Astrocyte (in vitro differentiated cells and primary cell): ENCODE results near the gene MAGEA11.

Experiments
- EZH2 ChIP-seq: IDR thresholded peaks from 2 replicates; pipeline ENCODE4 v1.6.1; 2012; ENCODE audit warnings: mild to moderate bottlenecking, low read length, inconsistent platforms; ENCODE audit not compliant: insufficient read depth
- TF ChIP-seq, protein P1 (sequence below): IDR thresholded peaks from 2 replicates; pipeline ENCODE4 v1.5.1; 2011; ENCODE audit warnings: low read depth, mild to moderate bottlenecking, inconsistent platforms, low read length, moderate library complexity; ENCODE audit not compliant: insufficient read depth

DNA sequence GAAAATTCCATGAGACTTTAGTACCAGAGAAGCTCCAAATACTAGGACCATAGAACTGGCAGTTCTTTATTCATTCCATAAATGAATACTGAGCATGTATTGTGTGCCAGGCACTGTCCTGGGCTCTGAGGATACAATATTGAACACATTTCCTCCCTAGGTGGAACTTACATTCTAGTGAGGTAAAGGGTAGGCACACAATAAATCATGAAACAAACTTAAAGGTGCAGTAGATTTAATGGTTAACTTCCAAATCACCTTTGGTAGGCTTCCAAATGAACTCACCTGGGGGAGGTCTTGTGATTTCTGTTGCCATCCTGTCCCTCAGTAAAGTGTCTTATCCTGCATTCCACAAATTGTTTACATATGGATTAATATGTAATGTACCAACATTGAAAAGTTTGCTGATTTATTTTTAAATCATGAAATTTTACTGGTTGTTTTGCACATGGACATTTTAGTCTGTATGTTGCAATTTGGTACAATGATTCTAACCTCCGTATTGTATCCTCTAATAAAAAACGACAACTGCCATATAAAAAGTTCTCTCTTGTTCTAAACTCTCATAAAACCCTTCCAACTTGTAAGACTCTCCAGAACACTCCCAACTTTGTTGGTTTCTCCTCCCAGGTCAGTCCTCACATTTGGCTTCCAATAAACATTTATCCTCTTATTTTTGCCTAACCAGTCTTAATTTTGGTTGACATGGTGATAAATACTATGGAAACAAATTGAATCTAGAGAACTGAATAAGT, 4.5 kb upstream of the MAGEA11 start:
- TF ChIP-seq, protein P1, sequence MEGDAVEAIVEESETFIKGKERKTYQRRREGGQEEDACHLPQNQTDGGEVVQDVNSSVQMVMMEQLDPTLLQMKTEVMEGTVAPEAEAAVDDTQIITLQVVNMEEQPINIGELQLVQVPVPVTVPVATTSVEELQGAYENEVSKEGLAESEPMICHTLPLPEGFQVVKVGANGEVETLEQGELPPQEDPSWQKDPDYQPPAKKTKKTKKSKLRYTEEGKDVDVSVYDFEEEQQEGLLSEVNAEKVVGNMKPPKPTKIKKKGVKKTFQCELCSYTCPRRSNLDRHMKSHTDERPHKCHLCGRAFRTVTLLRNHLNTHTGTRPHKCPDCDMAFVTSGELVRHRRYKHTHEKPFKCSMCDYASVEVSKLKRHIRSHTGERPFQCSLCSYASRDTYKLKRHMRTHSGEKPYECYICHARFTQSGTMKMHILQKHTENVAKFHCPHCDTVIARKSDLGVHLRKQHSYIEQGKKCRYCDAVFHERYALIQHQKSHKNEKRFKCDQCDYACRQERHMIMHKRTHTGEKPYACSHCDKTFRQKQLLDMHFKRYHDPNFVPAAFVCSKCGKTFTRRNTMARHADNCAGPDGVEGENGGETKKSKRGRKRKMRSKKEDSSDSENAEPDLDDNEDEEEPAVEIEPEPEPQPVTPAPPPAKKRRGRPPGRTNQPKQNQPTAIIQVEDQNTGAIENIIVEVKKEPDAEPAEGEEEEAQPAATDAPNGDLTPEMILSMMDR: no peak
- no peak for TF ChIP-seq EZH2
